H9 (cell line): ENCODE data around the gene CDKAL1. TPM values are rescaled to one million over a fixed set of nuclear protein-coding genes. Genes with fewer than 3 reads are reported as not detected.

ENCODE experiments used
- DNase-seq: peaks from one replicate; pipeline ENCODE4 v3.0.0-alpha.2; 2017
- H2AFZ ChIP-seq: one replicate; pipeline ENCODE4 v1.6.1; 2013; ENCODE audit warnings: mild to moderate bottlenecking, low read length, control low read depth, moderate library complexity
- H2AK5ac ChIP-seq: 2 replicates; pipeline ENCODE4 v1.6.1; 2013; ENCODE audit warnings: low read length, control low read depth, mixed read lengths; ENCODE audit not compliant: insufficient read length
- H2BK120ac ChIP-seq: one replicate; pipeline ENCODE4 v1.6.1; 2013; ENCODE audit warnings: low read depth, mild to moderate bottlenecking, low read length, control low read depth, inconsistent platforms; ENCODE audit not compliant: poor library complexity, severe bottlenecking
- H2BK12ac ChIP-seq: 2 replicates; pipeline ENCODE4 v1.6.1; 2013; ENCODE audit warnings: low read length, control low read depth, mixed read lengths, low read depth; ENCODE audit not compliant: insufficient read length
- H2BK15ac ChIP-seq: 2 replicates; pipeline ENCODE4 v1.6.1; 2013; ENCODE audit warnings: low read depth, low read length, control low read depth
- H2BK20ac ChIP-seq: one replicate; pipeline ENCODE4 v1.6.1; 2013; ENCODE audit warnings: low read depth, mild to moderate bottlenecking, low read length, control low read depth, inconsistent platforms; ENCODE audit not compliant: poor library complexity, severe bottlenecking
- H2BK5ac ChIP-seq: 2 replicates; pipeline ENCODE4 v1.6.1; 2013; ENCODE audit warnings: low read length, control low read depth, mixed read lengths; ENCODE audit not compliant: insufficient read length
- H3K14ac ChIP-seq: 2 replicates; pipeline ENCODE4 v1.6.1; 2013; ENCODE audit warnings: low read length, control low read depth; ENCODE audit not compliant: insufficient read depth
- H3K18ac ChIP-seq: 2 replicates; pipeline ENCODE4 v1.6.1; 2013; ENCODE audit warnings: low read depth, mild to moderate bottlenecking, mixed read lengths, low read length, control low read depth; ENCODE audit not compliant: insufficient read length
- H3K23ac ChIP-seq: 2 replicates; pipeline ENCODE4 v1.6.1; 2013; ENCODE audit warnings: low read length, control low read depth, mixed read lengths, low read depth; ENCODE audit not compliant: insufficient read length
- H3K23me2 ChIP-seq: 2 replicates; pipeline ENCODE4 v1.6.1; 2013; ENCODE audit warnings: low read depth, mild to moderate bottlenecking, mixed read lengths, low read length, control low read depth; ENCODE audit not compliant: insufficient read length, poor library complexity, severe bottlenecking
- H3K27ac ChIP-seq: 2 replicates; pipeline ENCODE4 v1.5.1; 2013; ENCODE audit warnings: low read length, control low read depth, mixed read lengths, low read depth; ENCODE audit not compliant: insufficient read length
- H3K27me3 ChIP-seq: 2 replicates; pipeline ENCODE4 v1.6.1; 2013; ENCODE audit warnings: low read length, control low read depth, inconsistent platforms; ENCODE audit not compliant: insufficient read depth
- H3K4ac ChIP-seq: 2 replicates; pipeline ENCODE4 v1.6.1; 2013; ENCODE audit warnings: low read depth, mild to moderate bottlenecking, control low read depth, inconsistent platforms, low read length, moderate library complexity
- H3K4me1 ChIP-seq: 2 replicates; pipeline ENCODE4 v1.6.1; 2013; ENCODE audit warnings: low read length, control low read depth, inconsistent platforms; ENCODE audit not compliant: insufficient read depth
- H3K4me2 ChIP-seq: 2 replicates; pipeline ENCODE4 v1.6.1; 2013; ENCODE audit warnings: low read length, control low read depth, mixed read lengths; ENCODE audit not compliant: insufficient read length, insufficient read depth
- H3K56ac ChIP-seq: 2 replicates; pipeline ENCODE4 v1.6.1; 2013; ENCODE audit warnings: low read depth, mild to moderate bottlenecking, mixed read lengths, low read length, control low read depth; ENCODE audit not compliant: insufficient read length
- H3K79me1 ChIP-seq: 2 replicates; pipeline ENCODE4 v1.6.1; 2013; ENCODE audit warnings: low read depth, mild to moderate bottlenecking, moderate library complexity, low read length, control low read depth, inconsistent platforms; ENCODE audit not compliant: insufficient read depth, poor library complexity, severe bottlenecking
- H3K79me2 ChIP-seq: 2 replicates; pipeline ENCODE4 v1.6.1; 2013; ENCODE audit warnings: low read length, control low read depth, inconsistent platforms; ENCODE audit not compliant: insufficient read depth
- H3K9ac ChIP-seq: 2 replicates; pipeline ENCODE4 v1.6.1; 2013; ENCODE audit warnings: low read length, control low read depth, mixed read lengths; ENCODE audit not compliant: insufficient read length; ENCODE audit errors: extremely low read depth
- H3K9me3 ChIP-seq: one replicate; pipeline ENCODE4 v1.6.1; 2013; ENCODE audit warnings: low read depth, low read length, inconsistent platforms; ENCODE audit not compliant: control insufficient read depth
- H3T11ph ChIP-seq: one replicate; pipeline ENCODE4 v1.6.1; 2013; ENCODE audit warnings: mild to moderate bottlenecking, low read length, control low read depth, inconsistent platforms
- H4K20me1 ChIP-seq: one replicate; pipeline ENCODE4 v1.6.1; 2013; ENCODE audit not compliant: control insufficient read depth, insufficient read length, insufficient read depth
- H4K5ac ChIP-seq: 2 replicates; pipeline ENCODE4 v1.6.1; 2013; ENCODE audit warnings: low read depth, mild to moderate bottlenecking, mixed read lengths, low read length, control low read depth; ENCODE audit not compliant: insufficient read length
- H4K8ac ChIP-seq: replicated peaks from 2 replicates; pipeline ENCODE4 v1.6.1; 2013; ENCODE audit warnings: low read length, control low read depth, mixed read lengths, low read depth; ENCODE audit not compliant: insufficient read length
- H4K91ac ChIP-seq: 2 replicates; pipeline ENCODE4 v1.6.1; 2013; ENCODE audit warnings: low read depth, mild to moderate bottlenecking, moderate library complexity, mixed read lengths, low read length, control low read depth; ENCODE audit not compliant: insufficient read length
- H3K27ac Mint-ChIP-seq, 3 experiments: 2 replicates in 2 of 3; 3 replicates in 1 of 3; pipeline ENCODE4 v1.8.0; 2020 to 2021; ENCODE audit warnings: mixed read lengths in 3 of 3, mild to moderate bottlenecking in 1 of 3, moderate library complexity in 1 of 3
- H3K27me3 Mint-ChIP-seq: 2 replicates; pipeline ENCODE4 v1.8.0; 2021; ENCODE audit warnings: low read depth, mild to moderate bottlenecking, moderate library complexity, mixed read lengths
- H3K36me3 Mint-ChIP-seq, 3 experiments: 2 replicates in 2 of 3; 3 replicates in 1 of 3; pipeline ENCODE4 v1.8.0; 2020 to 2021; ENCODE audit warnings: low read depth in 3 of 3, mixed read lengths in 3 of 3; ENCODE audit not compliant: insufficient read depth in 1 of 3
- H3K4me1 Mint-ChIP-seq, 2 experiments: 2 replicates each; pipeline ENCODE4 v1.8.0; 2020; ENCODE audit warnings: mixed read lengths in 2 of 2
- H3K4me3 Mint-ChIP-seq, 2 experiments: 2 replicates in 1 of 2; 3 replicates in 1 of 2; pipeline ENCODE4 v1.8.0; 2020 to 2021; ENCODE audit warnings: mild to moderate bottlenecking in 2 of 2, mixed read lengths in 2 of 2, moderate library complexity in 1 of 2
- H3K9me3 Mint-ChIP-seq, 2 experiments: 2 replicates in 1 of 2; 3 replicates in 1 of 2; pipeline ENCODE4 v1.8.0; 2020; ENCODE audit warnings: mild to moderate bottlenecking in 2 of 2, mixed read lengths in 2 of 2, moderate library complexity in 1 of 2
- CTCF ChIP-seq: fragments of 200-600 bp; sonication (generic); conservative IDR thresholded peaks from 3 replicates; pipeline ENCODE4 v1.8.0; 2021; ENCODE audit warnings: antibody characterized with exemption, mild to moderate bottlenecking
- WGBS: extraction: QIAGEN DNeasy Blood & Tissue Kit; methylation state at CpG from one replicate; pipeline ENCODE4 v1.1.7; 2013; ENCODE audit warnings: missing lambda C conversion rate, low lambda C conversion rate, mixed read lengths; ENCODE audit not compliant: insufficient read length; ENCODE audit errors: extremely low coverage; 5-methylcytosine and 5-hydroxymethylcytosine counted together
- total RNA-seq: library from RNA; stranded (reverse); gene quantifications from 2 replicates; pipeline ENCODE4 v1.2.1, GENCODE V29; 2021

CDKAL1 gene
- total RNA-seq, 1 experiment from 2014 or later, result 23.0 TPM

- H3K79me2 ChIP-seq, result no peaks in the 10 kb centered on the region
- H2AK5ac ChIP-seq, result no peak overlapping the region
- no peak overlapping the region for H3K14ac ChIP-seq
- H4K8ac ChIP-seq, result no peak overlapping the region
- H2BK20ac ChIP-seq, result no peak overlapping the region
- no peaks in the 10 kb centered on the region for H3K79me1 ChIP-seq
- no peak overlapping the region for H3T11ph ChIP-seq
- Mint-ChIP-seq H3K27me3 (no peaks in the 10 kb centered on the region), H3K4me1 (peaks cover 10 to 15% of the 10 kb centered on the region in 2 experiments), H3K36me3 (peaks cover 0 to 5% (median 0%) of the 10 kb centered on the region in 3 experiments; a peak in 1 of 7 replicates), H3K4me3 (no peak overlapping the region), H3K27ac (no peak overlapping the region), H3K9me3 (no peaks in the 10 kb centered on the region; a peak in 1 of 5 replicates)
- no peak overlapping the region for H3K4me2 ChIP-seq
- H3K56ac ChIP-seq, result no peak overlapping the region
- no peaks in the 10 kb centered on the region for H4K20me1 ChIP-seq
- no peak overlapping the region for H2BK15ac ChIP-seq
- H3K23ac ChIP-seq, result no peak overlapping the region
- no peak for DNase-seq
- no peaks in the 10 kb centered on the region for H3K23me2 ChIP-seq
- no peak for TF ChIP-seq CTCF
- no peak overlapping the region for H2AFZ ChIP-seq
- no peaks in the 10 kb centered on the region for H3K9me3 ChIP-seq
- no peak overlapping the region for H2BK120ac ChIP-seq
- no peak overlapping the region for H3K9ac ChIP-seq
- WGBS, result no CpG with 5 or more reads among the region's 2 CpGs
- H2BK5ac ChIP-seq, result no peak overlapping the region
- no peak overlapping the region for H3K27ac ChIP-seq
- H2BK12ac ChIP-seq, result no peak overlapping the region
- H3K4me1 ChIP-seq, result no peaks in the 10 kb centered on the region; the same call in 1 of the 2 replicates
- no peak overlapping the region for H3K18ac ChIP-seq
- H3K27me3 ChIP-seq, result no peaks in the 10 kb centered on the region
- no peak overlapping the region for H4K5ac ChIP-seq
- H4K91ac ChIP-seq, result no peak overlapping the region
- no peak overlapping the region for H3K4ac ChIP-seq
Observed at GRCh38 chr6:20670750-20671149, 136.5 kb downstream of the CDKAL1 start.
